HG02623 (cell line): ENCODE measurements around the gene RIMS3.
"Not testable (repeated sequence)": the region's sequence is repeated elsewhere in the genome, so short reads cannot be mapped to it uniquely, and the experiment has no call there.

Experiments used
- ATAC-seq: cut with Tn5 transposase; IDR thresholded peaks from one replicate; pipeline ENCODE4 v1.9.1; 2021; ENCODE audit warnings: moderate library complexity; ENCODE audit not compliant: unreplicated experiment

Gene RIMS3

GRCh38 chr1:40633523-40633922 is 32.0 kb downstream of the RIMS3 start:
- no peak for ATAC-seq

GRCh38 chr1:40630488-40631223 is 34.8 kb downstream of the RIMS3 start:
- no peak for ATAC-seq

- not testable (repeated sequence) for ATAC-seq
These were observed 35.9 kb downstream of the RIMS3 start for GRCh38 chr1:40629546-40629945.

- ATAC-seq, result no peak
These were observed 36.6 kb downstream of the RIMS3 start for GRCh38 chr1:40628903-40629292.

- no peak for ATAC-seq
These were observed 37.2 kb downstream of the RIMS3 start for GRCh38 chr1:40627987-40628902.

- no peak for ATAC-seq
These were observed 39.1 kb downstream of the RIMS3 start for GRCh38 chr1:40626383-40626770.

GRCh38 chr1:40625476-40626382 is 39.8 kb downstream of the RIMS3 start:
- no peak for ATAC-seq

GRCh38 chr1:40625076-40625475 is 40.4 kb downstream of the RIMS3 start:
- no peak for ATAC-seq

- ATAC-seq, result no peak
These were observed 42.4 kb downstream of the RIMS3 start for GRCh38 chr1:40622936-40623629.

GRCh38 chr1:40621821-40622450 is 43.5 kb downstream of the RIMS3 start:
- no peak for ATAC-seq

- no peak for ATAC-seq
These were observed 44.8 kb downstream of the RIMS3 start for GRCh38 chr1:40620586-40621210.

GRCh38 chr1:40620150-40620549 is 45.3 kb downstream of the RIMS3 start:
- ATAC-seq, result no peak

GRCh38 chr1:40618108-40618507 is 47.4 kb downstream of the RIMS3 start:
- ATAC-seq, result no peak

GRCh38 chr1:40612345-40612831 is 53.1 kb downstream of the RIMS3 start:
- ATAC-seq, result no peak

- ATAC-seq, result no peak
These were observed 55.3 kb downstream of the RIMS3 start for GRCh38 chr1:40610156-40610555.

- ATAC-seq, result no peak
These were observed 57.6 kb downstream of the RIMS3 start for GRCh38 chr1:40607921-40608320.

GRCh38 chr1:40606978-40607377 is 58.5 kb downstream of the RIMS3 start:
- no peak for ATAC-seq

GRCh38 chr1:40606194-40606593 is 59.3 kb downstream of the RIMS3 start:
- no peak for ATAC-seq

- no peak for ATAC-seq
These were observed 65.6 kb downstream of the RIMS3 start for GRCh38 chr1:40599926-40600325.
